SK-N-SH (cell line): Measurements from ENCODE around the gene SPACA5. TPM values are rescaled to one million over a fixed set of nuclear protein-coding genes. Genes with fewer than 3 reads are reported as not detected.

Source experiments
- CTCF ChIA-PET: fragments of 300-600, 350-600 bp; formaldehyde crosslinking; extraction: SDS; loops from one replicate; lab custom pipeline; 2021; lab: Yijun Ruan, JAX
- POLR2A ChIA-PET: fragments of 350-600 bp; sonication (Branson Sonifier 250); formaldehyde crosslinking; extraction: SDS; loops from one replicate; lab custom pipeline; 2020; ENCODE audit warnings: antibody characterized with exemption, inconsistent platforms; lab: Yijun Ruan, JAX
- DNase-seq: peaks from one replicate; pipeline ENCODE4 v3.0.0; 2012
- H2AFZ ChIP-seq: fragments of 200-600 bp; sonication (generic); 2 replicates; pipeline ENCODE4 v1.8.1; 2016; ENCODE audit warnings: antibody characterized with exemption, mild to moderate bottlenecking, low read depth
- H3F3A ChIP-seq: fragments of 200-600 bp; sonication (generic); replicated peaks from 2 replicates; pipeline ENCODE3; 2016; ENCODE audit warnings: antibody characterized with exemption, mild to moderate bottlenecking; ENCODE audit not compliant: insufficient read depth
- H3K27ac ChIP-seq, 2 experiments: fragments of 200-500 bp in 1 of 2; fragments of 200-600 bp in 1 of 2; sonication (Bioruptor generic) in 1 of 2; sonication (generic), shearing (Covaris generic) in 1 of 2; 2 replicates each; pipeline versions ENCODE4 v1.5.1 to v1.6.1; 2014 to 2016; ENCODE audit warnings: low read depth in 2 of 2, inconsistent platforms in 1 of 2, low read length in 1 of 2, mild to moderate bottlenecking in 1 of 2, mixed read lengths in 1 of 2
- H3K27me3 ChIP-seq: fragments of 200-600 bp; sonication (generic), shearing (Covaris generic); 2 replicates; pipeline ENCODE4 v1.6.1; 2016; ENCODE audit warnings: mixed run types; ENCODE audit not compliant: insufficient read depth
- H3K36me3 ChIP-seq, 2 experiments: fragments of 200-500 bp in 1 of 2; fragments of 200-600 bp in 1 of 2; sonication (Bioruptor generic) in 1 of 2; sonication (generic) in 1 of 2; replicated peaks in 1 of 2; 2 replicates each; pipeline versions ENCODE3 to v1.5.1; 2014 to 2016; ENCODE audit warnings: low read length in 1 of 2, mild to moderate bottlenecking in 1 of 2; ENCODE audit not compliant: insufficient read depth in 2 of 2, control insufficient read depth in 1 of 2
- H3K4me1 ChIP-seq, 2 experiments: fragments of 200-500 bp in 1 of 2; fragments of 200-600 bp in 1 of 2; sonication (Bioruptor generic) in 1 of 2; sonication (generic), shearing (Covaris generic) in 1 of 2; 2 replicates each; pipeline versions ENCODE4 v1.5.1 to v1.6.1; 2014 to 2016; ENCODE audit warnings: low read depth in 1 of 2, low read length in 1 of 2, mixed run types in 1 of 2; ENCODE audit not compliant: insufficient read depth in 2 of 2, control insufficient read depth in 1 of 2
- H3K4me2 ChIP-seq: fragments of 200-600 bp; sonication (generic), shearing (Covaris generic); 2 replicates; pipeline ENCODE4 v1.6.1; 2017; ENCODE audit warnings: mixed run types
- H3K4me3 ChIP-seq, 2 experiments: fragments of 200-500 bp in 1 of 2; fragments of 200-600 bp in 1 of 2; sonication (Bioruptor generic) in 1 of 2; sonication (generic), shearing (Covaris generic) in 1 of 2; 2 replicates each; pipeline versions ENCODE4 v1.5.1 to v1.8.1; 2014 to 2016; ENCODE audit warnings: low read depth in 2 of 2, inconsistent platforms in 1 of 2, low read length in 1 of 2, mild to moderate bottlenecking in 1 of 2, mixed read lengths in 1 of 2, moderate library complexity in 1 of 2
- H3K79me2 ChIP-seq: fragments of 200-600 bp; sonication (generic); 2 replicates; pipeline ENCODE4 v1.8.1; 2017; ENCODE audit warnings: mild to moderate bottlenecking; ENCODE audit not compliant: insufficient read depth
- H3K9ac ChIP-seq: fragments of 200-600 bp; sonication (generic); 2 replicates; pipeline ENCODE4 v1.6.1; 2017; ENCODE audit warnings: mixed run types
- H3K9me2 ChIP-seq: fragments of 200-600 bp; sonication (generic); 2 replicates; pipeline ENCODE4 v1.6.1; 2017; ENCODE audit warnings: mixed run types
- H3K9me3 ChIP-seq: fragments of 200-600 bp; sonication (generic); 2 replicates; pipeline ENCODE4 v1.6.1; 2017; ENCODE audit warnings: mixed run types, mild to moderate bottlenecking, moderate library complexity
- H4K20me1 ChIP-seq: fragments of 200-600 bp; sonication (generic); 2 replicates; pipeline ENCODE4 v1.6.1; 2017; ENCODE audit warnings: mild to moderate bottlenecking, mixed run types; ENCODE audit not compliant: insufficient read depth
- CHD2 ChIP-seq: fragments of 150-350 bp; IDR thresholded peaks from 2 replicates; pipeline ENCODE4 v1.6.1; 2018; ENCODE audit warnings: low read length; ENCODE audit not compliant: partially characterized antibody
- EZH2phosphoT487 ChIP-seq: fragments of 200-600 bp; sonication (generic); IDR thresholded peaks from 2 replicates; pipeline ENCODE4 v1.6.1; 2017; ENCODE audit warnings: low read depth, mixed run types, mild to moderate bottlenecking, antibody characterized with exemption, moderate library complexity, borderline replicate concordance
- FOSL2 ChIP-seq: IDR thresholded peaks from 2 replicates; pipeline ENCODE4 v1.4.0; 2012; ENCODE audit warnings: low read depth, mild to moderate bottlenecking, moderate library complexity, borderline replicate concordance
- FOXM1 ChIP-seq: IDR thresholded peaks from 2 replicates; pipeline ENCODE4 v1.4.0; 2012; ENCODE audit warnings: low read depth, mild to moderate bottlenecking
- GABPA ChIP-seq: IDR thresholded peaks from 2 replicates; pipeline ENCODE4 v1.4.0; 2012; ENCODE audit warnings: low read depth, mild to moderate bottlenecking
- GATA2 ChIP-seq: sonication (generic); formaldehyde crosslinking; IDR thresholded peaks from 2 replicates; pipeline ENCODE4 v1.5.0; 2020; ENCODE audit warnings: mild to moderate bottlenecking, missing genetic modification reagents
- MXI1 ChIP-seq: IDR thresholded peaks from 2 replicates; pipeline ENCODE4 v1.6.1; 2012; ENCODE audit warnings: mild to moderate bottlenecking, low read depth, low read length, improper control_type of control experiment
- NRF1 ChIP-seq: IDR thresholded peaks from 2 replicates; pipeline ENCODE4 v1.6.1; 2012; ENCODE audit warnings: low read depth, mild to moderate bottlenecking, low read length
- POLR2AphosphoS5 ChIP-seq: IDR thresholded peaks from 2 replicates; pipeline ENCODE4 v1.6.1; 2012; ENCODE audit warnings: low read depth, low read length
- RAD21 ChIP-seq: IDR thresholded peaks from 2 replicates; pipeline ENCODE4 v1.6.1; 2012; ENCODE audit warnings: mild to moderate bottlenecking, low read length
- RCOR1 ChIP-seq: fragments of 150-350 bp; IDR thresholded peaks from 2 replicates; pipeline ENCODE4 v1.6.1; 2017; ENCODE audit warnings: antibody characterized with exemption, low read length
- RFX5 ChIP-seq: IDR thresholded peaks from 2 replicates; pipeline ENCODE4 v1.6.1; 2012; ENCODE audit warnings: mild to moderate bottlenecking, improper control_type of control experiment, low read length
- SMC3 ChIP-seq: IDR thresholded peaks from 2 replicates; pipeline ENCODE4 v1.6.1; 2012; ENCODE audit warnings: low read depth, low read length, improper control_type of control experiment
- TAF1 ChIP-seq: IDR thresholded peaks from 2 replicates; pipeline ENCODE4 v1.6.1; 2012; ENCODE audit warnings: low read depth, mild to moderate bottlenecking, low read length, moderate library complexity, borderline replicate concordance
- TCF12 ChIP-seq: IDR thresholded peaks from 2 replicates; pipeline ENCODE4 v1.4.0; 2012
- TEAD4 ChIP-seq: IDR thresholded peaks from 2 replicates; pipeline ENCODE4 v1.4.0; 2012; ENCODE audit warnings: mild to moderate bottlenecking, borderline replicate concordance; ENCODE audit not compliant: insufficient read depth
- WGBS: methylation state at CpG from one replicate; pipeline ENCODE4 v1.1.6; 2017; ENCODE audit warnings: low lambda C conversion rate; 5-methylcytosine and 5-hydroxymethylcytosine counted together
- polyA plus RNA-seq, 3 experiments: library from polyadenylated mRNA; depleted of rRNA; stranded (reverse); fragments of >200 nt; gene quantifications; 2 replicates each; pipeline ENCODE4 v1.2.3, GENCODE V29; 2012
- TF ChIP-seq, protein P1 (sequence below): IDR thresholded peaks from 2 replicates; pipeline ENCODE4 v1.4.0; 2012; ENCODE audit warnings: low read depth, borderline replicate concordance
- TF ChIP-seq, protein P2 (sequence below): IDR thresholded peaks from 2 replicates; pipeline ENCODE4 v1.6.1; 2012; ENCODE audit warnings: mild to moderate bottlenecking, low read depth, low read length, moderate library complexity

The SPACA5 gene
- polyA plus RNA-seq, 1 of the 3 experiments (the other 2 are of a cell fraction) = not detected

DNA sequence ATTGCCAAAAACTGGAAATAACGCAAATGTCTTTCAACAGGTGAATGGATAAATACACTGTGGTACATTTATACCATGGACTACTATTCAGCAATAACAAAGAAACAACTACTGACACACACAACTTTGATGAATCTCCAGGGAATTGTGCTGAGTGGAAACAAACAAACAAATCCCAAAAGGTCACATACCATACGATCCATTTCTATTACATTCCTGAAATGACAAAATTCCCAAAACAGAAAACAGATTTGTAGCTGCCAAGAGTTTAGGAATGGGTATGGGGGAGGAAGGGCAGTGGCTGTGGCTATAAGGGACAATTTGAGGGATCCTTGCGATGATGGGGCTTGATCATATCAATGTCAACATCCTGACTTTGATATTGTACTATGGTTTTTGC is 5.5 kb upstream of the SPACA5 start:
- CTCF ChIA-PET = no interaction called here
- POLR2A ChIA-PET = no interaction called here
- H3K4me1 ChIP-seq = peaks cover 0 to 7% of the 10 kb centered on the region in 2 experiments; a peak in 2 of 4 replicates
- H3K36me3 ChIP-seq = peaks cover 20 to 21% of the 10 kb centered on the region in 2 experiments
- DNase-seq = no peak
- no peak overlapping the region for H3K4me3 ChIP-seq
- WGBS = 92% methylated on average over 3 of the region's 3 CpGs
- H3K79me2 ChIP-seq = peaks cover 54% of the 10 kb centered on the region
- no peak overlapping the region for H3K9ac ChIP-seq
- no peaks in the 10 kb centered on the region for H4K20me1 ChIP-seq
- H3K9me2 ChIP-seq = no peaks in the 10 kb centered on the region
- no peaks in the 10 kb centered on the region for H3K27me3 ChIP-seq
- H3K4me2 ChIP-seq = no peak overlapping the region
- no peaks in the 10 kb centered on the region for H3K9me3 ChIP-seq
- H3F3A ChIP-seq = peaks cover 4% of the 10 kb centered on the region
- no peak overlapping the region for H2AFZ ChIP-seq
- no peak overlapping the region for H3K27ac ChIP-seq
- TF ChIP-seq GATA2 (CRISPR knock-in tag) (no peak), FOSL2 (no peak), MXI1 (no peak), RAD21 (no peak), FOXM1 (no peak), GABPA (no peak), CHD2 (no peak), RCOR1 (no peak), TCF12 (no peak), POLR2AphosphoS5 (no peak), RFX5 (no peak), NRF1 (no peak), SMC3 (no peak), TEAD4 (no peak), TAF1 (no peak), EZH2phosphoT487 (no peak)
- TF ChIP-seq, protein P1, sequence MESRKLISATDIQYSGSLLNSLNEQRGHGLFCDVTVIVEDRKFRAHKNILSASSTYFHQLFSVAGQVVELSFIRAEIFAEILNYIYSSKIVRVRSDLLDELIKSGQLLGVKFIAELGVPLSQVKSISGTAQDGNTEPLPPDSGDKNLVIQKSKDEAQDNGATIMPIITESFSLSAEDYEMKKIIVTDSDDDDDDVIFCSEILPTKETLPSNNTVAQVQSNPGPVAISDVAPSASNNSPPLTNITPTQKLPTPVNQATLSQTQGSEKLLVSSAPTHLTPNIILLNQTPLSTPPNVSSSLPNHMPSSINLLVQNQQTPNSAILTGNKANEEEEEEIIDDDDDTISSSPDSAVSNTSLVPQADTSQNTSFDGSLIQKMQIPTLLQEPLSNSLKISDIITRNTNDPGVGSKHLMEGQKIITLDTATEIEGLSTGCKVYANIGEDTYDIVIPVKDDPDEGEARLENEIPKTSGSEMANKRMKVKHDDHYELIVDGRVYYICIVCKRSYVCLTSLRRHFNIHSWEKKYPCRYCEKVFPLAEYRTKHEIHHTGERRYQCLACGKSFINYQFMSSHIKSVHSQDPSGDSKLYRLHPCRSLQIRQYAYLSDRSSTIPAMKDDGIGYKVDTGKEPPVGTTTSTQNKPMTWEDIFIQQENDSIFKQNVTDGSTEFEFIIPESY = no peak
- TF ChIP-seq, protein P2, sequence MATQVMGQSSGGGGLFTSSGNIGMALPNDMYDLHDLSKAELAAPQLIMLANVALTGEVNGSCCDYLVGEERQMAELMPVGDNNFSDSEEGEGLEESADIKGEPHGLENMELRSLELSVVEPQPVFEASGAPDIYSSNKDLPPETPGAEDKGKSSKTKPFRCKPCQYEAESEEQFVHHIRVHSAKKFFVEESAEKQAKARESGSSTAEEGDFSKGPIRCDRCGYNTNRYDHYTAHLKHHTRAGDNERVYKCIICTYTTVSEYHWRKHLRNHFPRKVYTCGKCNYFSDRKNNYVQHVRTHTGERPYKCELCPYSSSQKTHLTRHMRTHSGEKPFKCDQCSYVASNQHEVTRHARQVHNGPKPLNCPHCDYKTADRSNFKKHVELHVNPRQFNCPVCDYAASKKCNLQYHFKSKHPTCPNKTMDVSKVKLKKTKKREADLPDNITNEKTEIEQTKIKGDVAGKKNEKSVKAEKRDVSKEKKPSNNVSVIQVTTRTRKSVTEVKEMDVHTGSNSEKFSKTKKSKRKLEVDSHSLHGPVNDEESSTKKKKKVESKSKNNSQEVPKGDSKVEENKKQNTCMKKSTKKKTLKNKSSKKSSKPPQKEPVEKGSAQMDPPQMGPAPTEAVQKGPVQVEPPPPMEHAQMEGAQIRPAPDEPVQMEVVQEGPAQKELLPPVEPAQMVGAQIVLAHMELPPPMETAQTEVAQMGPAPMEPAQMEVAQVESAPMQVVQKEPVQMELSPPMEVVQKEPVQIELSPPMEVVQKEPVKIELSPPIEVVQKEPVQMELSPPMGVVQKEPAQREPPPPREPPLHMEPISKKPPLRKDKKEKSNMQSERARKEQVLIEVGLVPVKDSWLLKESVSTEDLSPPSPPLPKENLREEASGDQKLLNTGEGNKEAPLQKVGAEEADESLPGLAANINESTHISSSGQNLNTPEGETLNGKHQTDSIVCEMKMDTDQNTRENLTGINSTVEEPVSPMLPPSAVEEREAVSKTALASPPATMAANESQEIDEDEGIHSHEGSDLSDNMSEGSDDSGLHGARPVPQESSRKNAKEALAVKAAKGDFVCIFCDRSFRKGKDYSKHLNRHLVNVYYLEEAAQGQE = no peak
